Upper lobe of left lung (tissue), 6 donors: ENCODE measurements around the gene VSTM4. TPM values are rescaled to one million over a fixed set of nuclear protein-coding genes. Genes with fewer than 3 reads are reported as not detected.

Experiments
- ATAC-seq, 2 donors: fragments of 200-7000 bp; cut with Tn5 transposase; one replicate each; pipeline ENCODE4 v1.9.1; 2022; ENCODE audit warnings: mild to moderate bottlenecking in 2 of 2, moderate library complexity in 2 of 2; ENCODE audit not compliant: low FRiP score in 2 of 2
- DNase-seq, 2 donors: peaks; one replicate each; pipeline ENCODE4 v3.0.0-alpha.2; 2019 to 2020
- H3K27ac ChIP-seq, 4 donors: fragments of 200-600 bp; sonication (generic); one replicate each; pipeline ENCODE4 v1.5.1; 2016 to 2019
- H3K27me3 ChIP-seq, 4 donors: fragments of 200-600 bp; sonication (generic); one replicate each; pipeline ENCODE4 v1.5.1; 2017 to 2019
- H3K36me3 ChIP-seq, 4 donors: fragments of 200-600 bp; sonication (generic); one replicate each; pipeline ENCODE4 v1.5.1; 2016 to 2019
- H3K4me1 ChIP-seq, 4 donors: fragments of 200-600 bp; sonication (generic); one replicate each; pipeline ENCODE4 v1.5.1; 2018 to 2019
- H3K4me3 ChIP-seq, 4 donors: fragments of 200-600 bp; sonication (generic); one replicate each; pipeline ENCODE4 v1.5.1; 2017 to 2019; ENCODE audit warnings: mild to moderate bottlenecking in 2 of 4, moderate library complexity in 1 of 4
- H3K9me3 ChIP-seq, 4 donors: fragments of 200-600 bp; sonication (generic); one replicate each; pipeline ENCODE4 v1.5.1; 2018 to 2019
- CTCF ChIP-seq, 6 experiments: fragments of 450-650 bp in 4 of 6; fragments of 200-600 bp in 2 of 6; sonication (generic) in 2 of 6; IDR thresholded peaks; one replicate each; pipeline ENCODE4 v1.5.1; 2016 to 2019; ENCODE audit warnings: antibody characterized with exemption in 6 of 6
- EP300 ChIP-seq, 4 donors: sonication (generic); formaldehyde crosslinking; IDR thresholded peaks; one replicate each; pipeline ENCODE4 v1.5.1; 2017; ENCODE audit warnings: antibody characterized with exemption in 4 of 4, control low read depth in 2 of 4
- POLR2A ChIP-seq, 4 donors: fragments of 450-650 bp; IDR thresholded peaks; one replicate each; pipeline ENCODE4 v1.5.1; 2016 to 2017; ENCODE audit warnings: antibody characterized with exemption in 4 of 4, mild to moderate bottlenecking in 2 of 4
- POLR2AphosphoS5 ChIP-seq, 2 donors: sonication (generic); formaldehyde crosslinking; IDR thresholded peaks; one replicate each; pipeline ENCODE4 v1.5.1; 2017; ENCODE audit warnings: antibody characterized with exemption in 2 of 2
- WGBS, 2 donors: methylation state at CpG; one replicate each; pipeline ENCODE4 v1.1.5; 2017 to 2018; 5-methylcytosine and 5-hydroxymethylcytosine counted together
- total RNA-seq, 6 donors: library from RNA; depleted of rRNA in 4 of 6; stranded (reverse); fragments of >200 nt in 4 of 6; gene quantifications; one replicate each; pipeline versions ENCODE4 v1.1.0 to v1.2.1, GENCODE V29; 2016 to 2021
- donor health status: DM: no; HTN: no; CAD: no; lungs with moderate emphysema.
- donor health status: DM: no; HTN: yes; CAD: no; lungs with severe emphysema.

Gene VSTM4
- total RNA-seq, 6 donors from 2014 or later = 8.5 to 24.3 (median 13.2) TPM

GRCh38 chr10:48999346-48999745 is 116.0 kb downstream of the VSTM4 start:
- WGBS, 2 donors = 85 to 95% methylated on average over 2 of the region's 2 CpGs
- Histone ChIP-seq H3K4me3 (no peak overlapping the region), H3K9me3 (no peaks in the 10 kb centered on the region), H3K27me3 (no peaks in the 10 kb centered on the region), H3K36me3 (no peaks in the 10 kb centered on the region), H3K4me1 (peaks cover 0 to 2% (median 0%) of the 10 kb centered on the region in 4 donors), H3K27ac (no peak overlapping the region)
- no peak for ATAC-seq
- no peak for DNase-seq
- TF ChIP-seq POLR2A (IDR thresholded peaks at IDR 0.05) (no peak), EP300 (IDR thresholded peaks at IDR 0.05) (no peak), CTCF (IDR thresholded peaks at IDR 0.05) (no peak), POLR2AphosphoS5 (IDR thresholded peaks at IDR 0.05) (no peak)

GRCh38 chr10:48996329-48996728 is 119.0 kb downstream of the VSTM4 start:
- DNase-seq (no peak), ATAC-seq (no peak)
- no peak for TF ChIP-seq CTCF (IDR thresholded peaks at IDR 0.05)
- no peak overlapping the region for H3K27ac ChIP-seq
- no peaks in the 10 kb centered on the region for H3K4me1 ChIP-seq
- 60 to 62% methylated on average over 3 of the region's 3 CpGs for WGBS, 2 donors
- no peaks in the 10 kb centered on the region for H3K27me3 ChIP-seq
- no peak overlapping the region for H3K4me3 ChIP-seq
- H3K36me3 ChIP-seq = no peaks in the 10 kb centered on the region
- H3K9me3 ChIP-seq = no peaks in the 10 kb centered on the region

- Histone ChIP-seq H3K36me3 (no peaks in the 10 kb centered on the region), H3K9me3 (no peaks in the 10 kb centered on the region), H3K4me1 (no peaks in the 10 kb centered on the region), H3K4me3 (no peak overlapping the region), H3K27me3 (no peaks in the 10 kb centered on the region), H3K27ac (no peak overlapping the region)
- ATAC-seq (no peak), DNase-seq (no peak)
- no peak for TF ChIP-seq POLR2A (IDR thresholded peaks at IDR 0.05)
- TF ChIP-seq CTCF (IDR thresholded peaks at IDR 0.05) = no peak
- TF ChIP-seq POLR2AphosphoS5 (IDR thresholded peaks at IDR 0.05) = no peak
- no peak for TF ChIP-seq EP300 (IDR thresholded peaks at IDR 0.05)
- WGBS, 2 donors = 83 to 90% methylated on average over 4 to 5 of the region's 5 CpGs
Observed at GRCh38 chr10:48993627-48994026, 121.7 kb downstream of the VSTM4 start.

- WGBS, 2 donors = 89 to 100% methylated on average over 1 of the region's 1 CpG
Observed at GRCh38 chr10:48990226-48990625, 125.1 kb downstream of the VSTM4 start.

GRCh38 chr10:48985621-48986158 is 129.6 kb downstream of the VSTM4 start:
- WGBS, 2 donors = 91 to 96% methylated on average over 4 to 7 of the region's 7 CpGs
- Histone ChIP-seq H3K27ac (no peak overlapping the region), H3K4me1 (peaks cover 0 to 7% (median 0%) of the 10 kb centered on the region in 4 donors), H3K4me3 (no peak overlapping the region), H3K9me3 (no peaks in the 10 kb centered on the region), H3K36me3 (no peaks in the 10 kb centered on the region), H3K27me3 (no peaks in the 10 kb centered on the region)
- DNase-seq = peak in 1 of 2 donors; percentile 67
- ATAC-seq = peak in 1 of 2 donors; percentile 19
- TF ChIP-seq POLR2A (IDR thresholded peaks at IDR 0.05) = no peak
- no peak for TF ChIP-seq POLR2AphosphoS5 (IDR thresholded peaks at IDR 0.05)
- TF ChIP-seq CTCF (IDR thresholded peaks at IDR 0.05) = no peak
- TF ChIP-seq EP300 (IDR thresholded peaks at IDR 0.05) = no peak

More at GRCh38 chr10:48990226-48990625, 125.1 kb downstream of the VSTM4 start:
- Histone ChIP-seq H3K27ac (no peak overlapping the region), H3K4me1 (no peaks in the 10 kb centered on the region), H3K36me3 (no peaks in the 10 kb centered on the region), H3K9me3 (no peaks in the 10 kb centered on the region), H3K4me3 (no peak overlapping the region), H3K27me3 (no peaks in the 10 kb centered on the region)
- no peak for DNase-seq
- ATAC-seq = no peak
- no peak for TF ChIP-seq POLR2AphosphoS5 (IDR thresholded peaks at IDR 0.05)
